AG09319 (cell line): ENCODE data around the gene CEP85L.

Source experiments
- DNase-seq: peaks from one replicate; pipeline ENCODE4 v3.0.0-alpha.2; 2010; ENCODE audit warnings: low read depth; ENCODE audit errors: extremely low read depth
- CTCF ChIP-seq: IDR thresholded peaks from 2 replicates; pipeline ENCODE4 v1.5.1; 2011; ENCODE audit warnings: low read depth, mild to moderate bottlenecking, inconsistent platforms, low read length, moderate library complexity

Gene CEP85L

GRCh38 chr6:118651282-118652050 lies at the start of gene CEP85L:
CEP85L (minus strand) TSS chr6:118651591; CDS start chr6:118651269, 322 bp downstream.
- peak; percentile 70 for DNase-seq
- TF ChIP-seq CTCF, result no peak

- no peak for TF ChIP-seq CTCF
- DNase-seq, result no peak
Observed at GRCh38 chr6:118700531-118700930, 49.1 kb upstream of the CEP85L start.

GRCh38 chr6:118697554-118697953 lies 46.2 kb upstream of the CEP85L start:
- peak; percentile 11 for TF ChIP-seq CTCF
- no peak for DNase-seq

- TF ChIP-seq CTCF, result no peak
- DNase-seq, result no peak
Observed at GRCh38 chr6:118696271-118696670, 44.9 kb upstream of the CEP85L start.

GRCh38 chr6:118693562-118693961 lies 42.2 kb upstream of the CEP85L start:
- DNase-seq, result no peak
- TF ChIP-seq CTCF, result no peak

- DNase-seq, result no peak
- TF ChIP-seq CTCF, result no peak
Observed at GRCh38 chr6:118685823-118686449, 34.5 kb upstream of the CEP85L start.

- TF ChIP-seq CTCF, result no peak
- DNase-seq, result no peak
Observed at GRCh38 chr6:118683881-118684872, 32.8 kb upstream of the CEP85L start.
